AG10803 (cell line): Measurements from ENCODE around the gene SYCP1.

Experiments
- DNase-seq: peaks from one replicate; pipeline ENCODE4 v3.0.0; 2010; ENCODE audit warnings: low read depth
- H3K4me3 ChIP-seq: 2 replicates; pipeline ENCODE4 v1.5.1; 2011; ENCODE audit warnings: mild to moderate bottlenecking, low read length, control low read depth
- TF ChIP-seq, protein P1 (sequence below): conservative IDR thresholded peaks from 2 replicates; pipeline ENCODE4 v1.5.1; 2011; ENCODE audit warnings: mild to moderate bottlenecking, low read length, control low read depth, inconsistent platforms

Gene SYCP1

DNA sequence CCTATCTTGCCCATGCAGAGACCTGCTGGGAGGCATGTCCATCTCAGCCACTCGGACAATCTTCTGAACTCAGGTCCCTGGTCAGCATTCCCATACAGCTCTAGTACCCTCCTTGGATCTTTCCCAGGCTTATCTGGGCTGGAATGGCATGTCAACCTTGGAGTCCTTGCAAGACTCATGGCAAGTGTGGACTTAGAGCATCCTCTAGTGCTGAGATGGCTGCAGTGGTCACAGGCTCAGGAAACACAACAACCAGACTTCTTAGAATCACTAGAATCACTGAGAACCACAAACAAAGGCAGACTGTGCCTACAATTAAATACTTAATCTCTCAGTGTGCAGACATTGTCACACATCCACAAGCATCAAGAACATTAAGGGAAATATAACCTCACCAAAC lies 101.9 kb downstream of the SYCP1 start:
- H3K4me3 ChIP-seq: no peak overlapping the region
- peak; percentile 5 for DNase-seq
- TF ChIP-seq, protein P1, sequence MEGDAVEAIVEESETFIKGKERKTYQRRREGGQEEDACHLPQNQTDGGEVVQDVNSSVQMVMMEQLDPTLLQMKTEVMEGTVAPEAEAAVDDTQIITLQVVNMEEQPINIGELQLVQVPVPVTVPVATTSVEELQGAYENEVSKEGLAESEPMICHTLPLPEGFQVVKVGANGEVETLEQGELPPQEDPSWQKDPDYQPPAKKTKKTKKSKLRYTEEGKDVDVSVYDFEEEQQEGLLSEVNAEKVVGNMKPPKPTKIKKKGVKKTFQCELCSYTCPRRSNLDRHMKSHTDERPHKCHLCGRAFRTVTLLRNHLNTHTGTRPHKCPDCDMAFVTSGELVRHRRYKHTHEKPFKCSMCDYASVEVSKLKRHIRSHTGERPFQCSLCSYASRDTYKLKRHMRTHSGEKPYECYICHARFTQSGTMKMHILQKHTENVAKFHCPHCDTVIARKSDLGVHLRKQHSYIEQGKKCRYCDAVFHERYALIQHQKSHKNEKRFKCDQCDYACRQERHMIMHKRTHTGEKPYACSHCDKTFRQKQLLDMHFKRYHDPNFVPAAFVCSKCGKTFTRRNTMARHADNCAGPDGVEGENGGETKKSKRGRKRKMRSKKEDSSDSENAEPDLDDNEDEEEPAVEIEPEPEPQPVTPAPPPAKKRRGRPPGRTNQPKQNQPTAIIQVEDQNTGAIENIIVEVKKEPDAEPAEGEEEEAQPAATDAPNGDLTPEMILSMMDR: peak; percentile 30

DNA sequence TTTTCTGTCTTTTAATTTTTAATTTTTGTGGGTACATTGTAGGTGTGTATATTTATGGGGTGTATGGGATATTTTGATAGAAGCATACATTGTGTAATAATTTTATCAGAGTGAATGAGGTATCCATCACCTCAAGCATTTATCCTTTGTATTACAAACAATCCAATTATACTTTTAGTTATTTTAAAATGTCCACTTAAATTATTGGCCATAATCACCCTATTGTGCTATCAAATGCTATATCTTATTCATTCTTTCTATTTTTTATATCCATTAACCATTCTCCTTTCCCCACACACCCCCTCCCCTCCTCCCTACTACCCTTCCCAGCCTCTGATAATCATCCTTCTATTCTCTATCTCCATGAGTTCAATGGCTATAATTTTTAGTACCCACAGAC lies 104.8 kb downstream of the SYCP1 start:
- TF ChIP-seq, protein P1: no peak
- DNase-seq: no peak
- no peak overlapping the region for H3K4me3 ChIP-seq

GRCh38 chr1:114976891-114977290 lies 122.2 kb downstream of the SYCP1 start:
- H3K4me3 ChIP-seq: no peak overlapping the region
- TF ChIP-seq, protein P1: no peak
- DNase-seq: no peak

DNA sequence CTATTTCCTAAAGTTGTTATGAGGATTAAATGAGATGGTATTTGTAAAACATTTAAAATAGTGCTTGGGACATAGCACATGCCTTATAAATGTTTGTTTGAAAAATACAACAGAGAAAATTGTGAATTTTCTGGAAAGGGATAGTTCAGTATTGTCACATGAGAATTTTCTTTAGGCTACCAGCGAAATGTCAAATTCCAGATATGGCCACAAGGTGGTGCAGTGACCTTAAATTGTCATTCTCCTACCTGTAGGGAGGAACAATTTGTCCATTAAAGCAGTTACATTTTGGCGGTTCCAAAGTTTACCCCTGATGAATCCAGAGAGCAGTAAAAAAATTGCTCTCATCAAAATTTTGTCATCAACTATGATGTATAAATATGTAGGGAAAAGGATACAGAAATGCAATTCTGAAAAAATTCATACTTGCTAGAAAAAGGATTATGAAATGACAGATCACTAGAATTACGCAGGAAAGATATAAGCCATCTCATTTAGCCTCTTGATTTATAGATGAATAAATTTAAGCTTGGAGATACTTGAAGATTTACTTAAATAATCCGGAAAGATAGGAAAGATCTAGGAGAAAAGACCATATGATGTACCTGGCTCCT lies 124.7 kb downstream of the SYCP1 start:
- DNase-seq: peak; percentile 51
- H3K4me3 ChIP-seq: no peak overlapping the region
- TF ChIP-seq, protein P1: peak; percentile 88

GRCh38 chr1:114982251-114982650 lies 127.6 kb downstream of the SYCP1 start:
- H3K4me3 ChIP-seq: no peak overlapping the region
- TF ChIP-seq, protein P1: no peak
- DNase-seq: no peak

DNA sequence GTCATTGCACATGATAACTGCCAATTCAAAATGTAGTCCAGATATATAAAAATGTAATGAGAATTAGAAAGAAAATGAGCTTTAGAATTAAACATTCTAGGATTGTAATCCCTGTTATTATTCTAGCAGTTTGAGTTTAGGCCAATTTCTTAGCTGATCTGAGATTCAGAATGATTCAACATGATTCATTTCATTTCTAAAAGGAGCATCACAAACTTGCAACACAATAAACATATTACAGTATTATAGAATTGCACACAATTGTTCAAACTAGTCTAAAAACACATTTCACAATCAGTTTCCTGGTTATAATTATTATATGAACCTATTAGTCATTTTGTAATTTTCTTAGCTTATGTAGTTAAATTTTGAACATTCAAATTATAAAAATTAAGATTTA lies 131.6 kb downstream of the SYCP1 start:
- peak; percentile 26 for DNase-seq
- TF ChIP-seq, protein P1: no peak
- H3K4me3 ChIP-seq: no peak overlapping the region

DNA sequence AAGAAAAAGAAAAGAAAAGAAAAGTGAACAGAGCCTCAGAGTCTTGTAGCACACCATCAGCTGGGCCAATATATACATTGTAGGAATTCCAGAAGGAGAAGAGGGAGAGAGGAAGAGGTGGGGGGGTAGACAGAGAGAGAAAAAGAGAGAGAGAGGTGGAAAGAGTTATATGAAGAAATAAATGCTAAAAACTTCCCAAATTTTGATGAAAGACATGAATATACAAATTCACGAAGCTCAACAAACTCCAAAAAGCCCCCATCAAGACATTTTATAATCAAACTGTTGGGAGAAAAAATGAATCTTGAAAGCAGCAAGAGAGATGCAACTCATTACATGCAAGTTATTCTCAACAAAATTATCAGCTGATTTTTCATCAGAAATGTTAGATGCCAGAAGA lies 133.4 kb downstream of the SYCP1 start:
- TF ChIP-seq, protein P1: no peak
- no peak overlapping the region for H3K4me3 ChIP-seq
- no peak for DNase-seq
